ENCODE measurements around the gene MTG1.
A peak's percentile ranks its signal among the peaks of the same experiment; 100 is the strongest.

The MTG1 gene, protein sequence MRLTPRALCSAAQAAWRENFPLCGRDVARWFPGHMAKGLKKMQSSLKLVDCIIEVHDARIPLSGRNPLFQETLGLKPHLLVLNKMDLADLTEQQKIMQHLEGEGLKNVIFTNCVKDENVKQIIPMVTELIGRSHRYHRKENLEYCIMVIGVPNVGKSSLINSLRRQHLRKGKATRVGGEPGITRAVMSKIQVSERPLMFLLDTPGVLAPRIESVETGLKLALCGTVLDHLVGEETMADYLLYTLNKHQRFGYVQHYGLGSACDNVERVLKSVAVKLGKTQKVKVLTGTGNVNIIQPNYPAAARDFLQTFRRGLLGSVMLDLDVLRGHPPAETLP

GRCh38 chr10:133394064-133394663 is at the start of gene MTG1:
MTG1 (plus strand) TSS chr10:133394157; CDS start chr10:133394221, 64 bp downstream.
- DNase-seq (ENCODE audit: low spot score), result peak; percentile 100

DNA sequence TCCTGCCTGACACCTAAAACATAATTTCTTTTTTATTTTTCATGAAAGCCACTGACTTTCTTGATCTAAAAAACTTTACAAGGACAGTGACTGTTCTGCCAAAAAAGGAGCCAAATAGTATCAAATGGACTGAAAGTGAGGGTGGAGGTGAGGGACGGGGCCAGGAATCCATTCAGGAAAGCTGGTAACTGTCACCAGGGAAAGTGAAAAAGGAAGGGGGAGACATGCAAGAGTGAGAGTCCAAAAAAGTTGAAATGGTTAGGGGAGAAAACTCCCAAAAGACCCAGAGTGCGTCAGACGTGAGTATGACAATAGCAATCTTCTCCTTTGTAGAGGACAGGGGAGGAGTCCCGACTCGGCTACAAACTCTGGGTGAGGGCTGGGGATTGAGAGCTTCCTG is 49.7 kb upstream of the MTG1 start:
- no peak for DNase-seq (ENCODE audit: low spot score)

GRCh38 chr10:133346413-133346812 is 47.5 kb upstream of the MTG1 start:
- no peak for DNase-seq (ENCODE audit: low spot score)

DNA sequence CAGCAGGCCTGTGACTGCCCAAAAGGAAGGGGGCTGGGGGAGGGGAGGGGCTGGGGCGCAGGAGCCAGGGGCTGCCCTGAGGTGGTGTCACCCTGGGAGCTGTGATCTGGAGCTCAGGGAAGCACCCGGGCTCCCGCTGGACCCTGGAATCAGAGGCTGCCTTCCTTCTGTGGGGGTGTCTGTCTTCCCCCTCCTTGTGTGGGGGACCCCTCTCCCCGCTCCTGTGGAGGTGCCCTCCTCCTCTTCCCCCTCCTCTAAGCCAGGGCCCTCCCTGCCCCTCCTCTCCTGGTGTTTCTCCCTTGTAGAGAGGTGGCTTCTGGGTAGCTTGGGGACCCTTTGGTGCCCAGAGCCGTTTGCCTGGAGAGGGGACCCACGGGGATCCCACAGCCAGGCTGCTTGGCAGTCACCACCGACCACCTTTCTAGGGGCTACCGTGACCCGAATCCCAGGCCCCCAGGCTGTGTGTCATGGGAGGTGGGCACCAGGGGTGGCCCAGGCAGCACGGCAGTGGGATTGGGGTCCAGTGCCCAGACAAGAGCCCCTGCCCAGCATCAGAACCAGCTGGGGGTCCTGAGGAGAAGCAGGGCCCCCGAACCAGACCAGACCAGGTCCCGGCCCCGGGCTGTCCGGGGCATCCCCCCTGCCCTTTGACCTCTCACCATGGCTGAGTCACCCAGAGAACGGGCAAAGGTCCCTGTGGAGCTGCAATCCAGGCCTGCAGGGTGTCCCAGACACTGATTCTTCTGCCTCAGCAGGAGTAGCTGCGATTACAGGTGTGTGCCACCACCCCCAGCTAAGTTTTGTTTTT is 46.0 kb upstream of the MTG1 start:
- no peak for DNase-seq (ENCODE audit: low spot score)

- no peak for DNase-seq (ENCODE audit: low spot score)
Measured at GRCh38 chr10:133349160-133349568, 44.8 kb upstream of the MTG1 start.

- DNase-seq (ENCODE audit: low spot score), result no peak
Measured at GRCh38 chr10:133349577-133350011, 44.4 kb upstream of the MTG1 start.

DNA sequence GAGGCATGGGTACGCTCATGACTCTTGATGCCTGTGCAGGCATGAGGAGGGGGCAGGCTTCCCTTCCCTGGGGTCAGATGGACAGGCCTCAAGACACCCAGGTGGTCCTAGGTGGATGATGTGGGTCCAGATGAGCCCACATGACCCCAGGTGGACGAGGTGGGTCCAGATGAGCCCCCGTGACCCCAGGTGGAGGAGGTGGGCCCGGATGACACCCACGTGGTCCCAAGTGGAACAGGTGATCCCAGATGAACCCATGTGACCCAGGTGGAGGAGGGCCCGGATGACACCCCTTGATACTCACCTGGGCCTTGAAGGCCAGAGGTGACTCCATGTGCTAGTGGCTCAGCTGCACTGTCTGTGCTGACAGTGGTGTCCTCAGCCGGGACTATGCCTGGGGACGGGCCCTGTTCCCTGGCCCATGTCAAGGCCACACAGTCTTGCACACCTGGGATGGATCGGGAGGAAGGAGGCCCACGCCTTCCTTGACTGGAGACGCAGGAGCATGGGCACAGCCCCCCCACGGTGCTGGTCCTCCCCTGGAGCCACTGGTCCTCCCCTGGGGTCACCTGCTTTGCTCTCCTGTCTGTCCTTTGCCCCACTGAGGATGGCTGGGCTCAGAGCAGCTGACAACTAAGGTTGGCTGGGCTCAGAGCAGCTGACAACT is 43.5 kb upstream of the MTG1 start:
- no peak for DNase-seq (ENCODE audit: low spot score)

- no peak for DNase-seq (ENCODE audit: low spot score)
Measured at GRCh38 chr10:133350950-133351329, 43.0 kb upstream of the MTG1 start.

DNA sequence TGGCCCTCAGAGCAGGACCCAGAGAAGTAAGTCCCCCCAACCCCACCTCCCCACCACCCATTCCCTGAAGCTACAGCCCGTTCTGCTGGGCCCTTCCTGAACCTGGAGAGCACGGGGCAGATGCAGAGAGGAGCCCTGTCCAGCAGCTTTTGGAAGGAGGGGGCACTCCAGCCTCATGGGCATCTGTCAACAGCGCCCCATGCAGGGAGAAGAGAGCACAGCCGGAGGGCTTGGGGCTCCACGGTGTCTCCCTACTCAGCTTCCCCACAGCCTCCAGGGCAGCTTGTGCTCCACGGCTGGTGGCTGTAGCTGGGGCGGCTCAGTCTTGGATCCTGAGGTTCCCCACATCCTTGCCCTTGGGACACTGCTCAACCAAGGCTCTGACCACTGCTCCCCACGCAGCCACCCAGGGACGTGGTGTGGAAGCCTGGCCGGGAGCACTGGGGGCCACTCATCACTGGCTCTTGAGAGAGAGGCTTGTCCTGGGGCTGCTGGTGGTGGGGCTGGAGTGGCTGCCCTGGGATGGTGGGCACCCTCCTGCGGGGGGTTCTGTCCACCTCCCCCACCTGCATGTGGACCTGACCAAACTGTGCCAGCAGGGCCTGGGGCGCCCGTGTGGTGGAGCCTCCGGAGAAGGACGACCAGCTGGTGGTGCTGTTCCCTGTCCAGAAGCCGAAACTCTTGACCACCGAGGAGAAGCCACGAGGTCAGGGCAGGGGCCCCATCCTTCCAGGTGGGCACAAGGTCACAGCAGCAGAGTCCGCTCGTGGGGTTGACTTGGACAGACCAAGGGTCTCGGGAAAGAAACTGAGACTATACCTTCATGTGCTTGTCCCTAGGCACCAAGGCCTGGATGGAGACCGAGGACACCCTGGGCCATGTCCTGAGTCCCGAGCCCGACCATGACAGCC is 42.3 kb upstream of the MTG1 start:
- peak; percentile 55 for DNase-seq (ENCODE audit: low spot score)

GRCh38 chr10:133353202-133353959 is 40.6 kb upstream of the MTG1 start:
- no peak for DNase-seq (ENCODE audit: low spot score)

DNA sequence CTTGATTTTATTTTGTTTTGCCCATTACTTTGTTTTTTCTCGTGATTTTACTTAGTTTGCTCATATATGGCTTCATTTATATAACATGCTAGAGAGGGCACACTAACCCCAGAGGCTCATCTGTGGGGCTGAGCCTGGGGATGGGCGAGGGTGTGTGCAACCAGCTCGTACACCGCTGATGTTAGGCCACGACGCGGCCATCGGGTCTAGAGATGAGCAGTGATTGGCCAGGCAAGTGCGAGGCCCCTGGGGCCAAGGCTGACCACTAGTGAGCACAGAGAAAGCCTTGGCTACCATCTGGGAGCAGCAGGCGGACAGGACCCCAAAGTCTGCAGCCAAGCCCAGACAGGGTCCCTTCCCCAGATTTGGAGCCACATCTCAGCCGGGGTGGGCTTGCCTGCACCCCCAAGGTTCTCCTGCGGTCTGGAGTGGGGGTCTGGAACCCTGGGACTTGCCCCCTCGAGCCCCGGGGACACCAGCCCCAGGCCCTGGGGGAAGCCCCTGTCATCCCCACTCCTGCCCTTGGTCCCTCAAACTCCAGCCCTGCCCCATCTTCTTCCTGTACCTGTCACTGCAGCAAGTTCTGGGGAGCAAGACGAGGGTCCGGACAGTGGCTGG is 39.9 kb upstream of the MTG1 start:
- DNase-seq (ENCODE audit: low spot score), result no peak

GRCh38 chr10:133354672-133355240 is 39.2 kb upstream of the MTG1 start:
- no peak for DNase-seq (ENCODE audit: low spot score)

- DNase-seq (ENCODE audit: low spot score), result no peak
Measured at GRCh38 chr10:133355266-133355665, 38.7 kb upstream of the MTG1 start.

DNA sequence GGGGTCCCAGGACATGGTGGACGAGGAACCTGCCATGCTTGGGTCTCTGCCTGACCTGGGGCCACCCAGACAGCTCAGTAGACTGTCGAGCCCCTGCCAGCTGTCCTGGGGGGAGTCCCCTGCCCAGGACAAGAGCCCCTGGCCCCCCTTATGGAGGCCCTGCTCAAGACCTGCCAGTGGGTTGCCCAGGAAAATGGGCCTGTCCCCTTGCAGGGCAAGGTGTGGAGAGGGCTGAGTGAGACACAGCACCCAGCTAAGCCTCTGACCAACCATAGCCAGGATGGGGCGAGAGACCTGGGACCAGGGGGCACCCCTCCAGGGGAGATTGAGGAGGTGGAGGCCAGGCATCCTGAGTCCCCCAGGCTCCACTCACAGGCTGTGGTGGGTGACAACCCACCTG is 38.0 kb upstream of the MTG1 start:
- no peak for DNase-seq (ENCODE audit: low spot score)

DNA sequence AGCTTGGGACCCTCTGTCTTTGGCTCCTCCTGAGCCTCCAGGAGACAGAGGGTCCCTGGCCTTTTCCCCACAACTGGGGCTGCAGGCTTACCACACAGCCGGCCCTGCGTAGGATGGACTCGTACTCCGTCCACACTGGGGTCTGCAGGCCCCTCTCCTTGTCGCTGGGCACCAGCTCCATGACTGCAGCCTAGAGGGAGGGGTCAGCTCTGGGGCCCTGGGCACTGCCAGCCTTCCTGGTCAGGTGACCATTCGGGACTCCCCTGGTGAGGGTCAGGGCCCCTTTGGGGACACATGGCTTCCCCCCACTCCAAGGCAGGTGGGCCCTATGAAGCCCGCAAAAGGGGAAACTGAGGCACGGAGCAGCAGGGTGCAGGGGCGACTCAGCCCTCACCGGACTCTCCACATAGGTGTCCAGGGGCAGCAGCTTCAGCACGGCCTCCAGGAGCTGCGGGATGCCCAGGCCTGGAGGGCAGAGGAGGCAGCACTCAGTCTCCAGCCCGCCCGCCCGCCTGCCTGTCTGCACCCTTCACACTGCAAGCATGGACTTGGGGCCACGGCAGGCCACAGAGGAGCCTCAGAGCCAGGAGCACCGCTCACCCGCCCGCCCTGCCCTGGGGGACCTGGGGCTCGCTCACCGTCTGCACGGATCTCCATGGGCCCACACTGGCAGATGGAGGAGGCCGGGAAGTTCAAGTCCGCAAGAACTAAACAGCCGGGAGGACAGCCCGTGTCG is 37.2 kb upstream of the MTG1 start:
- no peak for DNase-seq (ENCODE audit: low spot score)

- DNase-seq (ENCODE audit: low spot score), result peak; percentile 99
Measured at GRCh38 chr10:133357285-133358161, 36.4 kb upstream of the MTG1 start, which contains the start of gene FUOM. FUOM (minus strand) TSS chr10:133358019; CDS start chr10:133358007, 12 bp downstream.

DNA sequence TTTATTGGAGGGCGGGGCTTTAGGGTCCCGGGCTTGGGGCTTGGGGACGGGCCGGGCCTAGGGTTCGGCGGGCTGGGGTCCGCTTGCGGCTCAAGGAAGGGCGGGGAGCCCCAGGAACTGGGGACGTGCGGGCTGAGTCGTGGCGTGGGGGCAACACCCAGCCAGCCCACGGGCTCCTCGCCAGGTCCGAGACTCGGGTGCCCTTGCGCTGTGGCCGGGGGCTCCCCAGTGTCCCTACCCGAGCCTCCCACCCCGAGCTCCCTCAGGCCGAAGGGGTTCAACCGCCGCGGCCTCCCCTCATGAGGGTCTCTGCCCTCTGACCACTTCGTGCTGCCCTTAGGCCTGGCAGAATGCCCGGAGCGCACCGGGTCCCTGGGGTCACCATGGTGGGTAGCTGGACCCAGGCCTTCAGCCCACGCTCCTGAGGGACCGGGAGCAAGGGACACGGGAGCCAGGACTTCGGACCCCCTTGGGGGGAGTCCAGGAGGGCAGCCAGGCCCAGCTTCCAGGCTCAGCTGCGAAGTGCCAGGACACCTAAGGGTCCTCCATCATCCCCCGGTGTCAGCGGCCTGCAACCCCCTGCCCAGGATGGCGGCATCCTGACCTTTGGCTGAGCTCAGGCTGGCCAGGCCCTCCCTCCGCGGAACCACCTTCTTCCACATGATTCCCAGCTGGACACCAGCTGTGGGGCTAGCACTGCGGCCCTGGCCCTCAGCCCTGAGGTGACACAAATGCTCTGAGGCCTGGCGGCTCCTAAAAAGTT is 35.6 kb upstream of the MTG1 start:
- DNase-seq (ENCODE audit: low spot score), result no peak
